ENCODE measurements around the gene MVB12B.
"Not testable (repeated sequence)": the region's sequence is repeated elsewhere in the genome, so short reads cannot be mapped to it uniquely, and the experiment has no call there.

Gene MVB12B, protein sequence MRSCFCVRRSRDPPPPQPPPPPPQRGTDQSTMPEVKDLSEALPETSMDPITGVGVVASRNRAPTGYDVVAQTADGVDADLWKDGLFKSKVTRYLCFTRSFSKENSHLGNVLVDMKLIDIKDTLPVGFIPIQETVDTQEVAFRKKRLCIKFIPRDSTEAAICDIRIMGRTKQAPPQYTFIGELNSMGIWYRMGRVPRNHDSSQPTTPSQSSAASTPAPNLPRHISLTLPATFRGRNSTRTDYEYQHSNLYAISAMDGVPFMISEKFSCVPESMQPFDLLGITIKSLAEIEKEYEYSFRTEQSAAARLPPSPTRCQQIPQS

DNA sequence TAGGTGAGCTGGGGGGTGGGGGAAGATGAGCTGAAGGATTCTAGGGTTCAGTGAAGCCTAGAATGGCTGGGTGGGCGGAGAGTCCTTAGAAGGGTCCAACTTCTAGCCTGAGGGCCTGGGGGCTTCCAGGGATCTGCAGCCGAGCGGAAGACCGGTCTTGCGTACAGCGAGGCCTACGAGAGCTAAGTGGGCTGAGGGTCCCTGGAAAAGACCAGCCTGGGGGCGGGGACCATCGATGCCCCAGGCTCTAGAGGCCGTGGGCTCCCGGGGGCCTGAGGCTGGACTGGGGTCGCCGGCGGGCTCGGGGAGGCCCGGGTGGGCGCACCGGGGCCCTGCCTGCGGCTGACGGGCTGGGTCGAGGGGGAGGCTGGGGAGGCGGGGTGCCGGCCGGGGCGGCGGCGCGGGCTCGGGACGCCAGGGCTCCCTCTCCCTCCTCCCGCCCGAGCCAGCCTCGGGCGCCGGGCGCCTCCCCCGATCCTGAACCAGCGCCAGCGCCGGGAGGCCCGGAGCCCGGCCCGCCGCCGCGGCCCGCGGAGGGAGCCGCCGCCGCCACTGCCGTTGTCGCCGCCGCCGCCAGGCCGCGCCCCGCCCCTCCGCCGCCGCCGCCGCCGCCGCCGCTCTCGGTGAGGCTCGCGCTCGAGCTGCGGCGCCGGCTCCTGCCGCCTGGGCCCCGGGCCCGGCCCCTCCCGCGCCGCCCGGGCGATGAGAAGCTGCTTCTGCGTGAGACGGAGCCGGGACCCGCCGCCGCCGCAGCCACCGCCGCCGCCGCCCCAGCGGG, at the start of gene MVB12B:
Gene MVB12B, plus strand, starts transcription at position 602 of the 778 bp plus-strand sequence. Its CDS starts 101 bp downstream, at position 703.
- DNase-seq (ENCODE audit: low read depth): peak; percentile 37

DNA sequence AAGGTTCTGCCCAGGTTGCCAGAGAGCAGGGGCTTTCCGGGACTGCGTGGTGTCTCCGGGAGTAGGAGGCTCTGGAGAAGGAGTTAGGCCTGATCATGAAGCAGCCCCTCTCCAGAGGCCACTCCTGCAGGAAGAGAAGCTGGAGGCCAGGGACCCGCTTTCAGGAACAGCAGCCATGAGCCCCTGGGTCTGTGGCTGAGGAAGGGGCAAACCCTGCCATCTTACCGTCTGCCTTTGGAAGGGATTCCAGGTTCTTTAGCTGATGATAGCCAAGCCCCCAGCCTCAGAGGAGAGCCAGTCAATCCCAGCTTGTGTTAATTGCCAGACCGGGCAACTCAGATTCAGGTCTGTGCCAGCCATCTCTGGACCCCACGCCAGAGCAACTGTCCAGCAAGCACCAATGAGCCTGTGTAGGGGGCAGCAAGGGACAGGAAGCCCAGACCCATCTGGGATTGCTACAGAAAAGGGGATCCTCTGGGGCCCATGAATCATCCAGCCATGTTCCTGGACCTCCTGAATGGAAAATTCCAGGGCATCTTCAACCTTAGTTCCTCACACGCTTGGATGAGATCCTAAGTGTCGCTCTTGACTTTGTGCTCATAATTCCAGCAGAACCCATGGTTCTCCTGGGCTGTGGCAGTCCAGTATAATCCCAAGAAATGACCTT, 42.7 kb upstream of the MVB12B start:
- DNase-seq (ENCODE audit: low read depth): no peak

DNA sequence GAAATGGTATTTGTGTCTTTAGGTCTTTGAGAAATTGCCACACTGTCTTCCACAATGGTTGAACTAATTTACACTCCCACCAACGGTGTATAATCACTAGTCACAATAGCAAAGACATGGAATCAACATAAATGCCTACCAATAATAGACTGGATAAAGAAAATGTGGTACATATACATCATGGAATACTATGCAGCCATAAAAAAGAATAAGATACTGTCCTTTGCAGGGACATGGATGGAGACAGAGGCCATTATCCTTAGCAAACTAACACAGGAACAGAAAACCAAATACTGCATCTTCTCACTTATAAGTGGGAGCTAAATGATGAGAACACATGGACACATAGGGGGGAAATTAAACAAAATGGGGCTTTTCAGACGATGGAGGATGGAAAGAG, 41.0 kb upstream of the MVB12B start:
- DNase-seq (ENCODE audit: low read depth): not testable (repeated sequence)

DNA sequence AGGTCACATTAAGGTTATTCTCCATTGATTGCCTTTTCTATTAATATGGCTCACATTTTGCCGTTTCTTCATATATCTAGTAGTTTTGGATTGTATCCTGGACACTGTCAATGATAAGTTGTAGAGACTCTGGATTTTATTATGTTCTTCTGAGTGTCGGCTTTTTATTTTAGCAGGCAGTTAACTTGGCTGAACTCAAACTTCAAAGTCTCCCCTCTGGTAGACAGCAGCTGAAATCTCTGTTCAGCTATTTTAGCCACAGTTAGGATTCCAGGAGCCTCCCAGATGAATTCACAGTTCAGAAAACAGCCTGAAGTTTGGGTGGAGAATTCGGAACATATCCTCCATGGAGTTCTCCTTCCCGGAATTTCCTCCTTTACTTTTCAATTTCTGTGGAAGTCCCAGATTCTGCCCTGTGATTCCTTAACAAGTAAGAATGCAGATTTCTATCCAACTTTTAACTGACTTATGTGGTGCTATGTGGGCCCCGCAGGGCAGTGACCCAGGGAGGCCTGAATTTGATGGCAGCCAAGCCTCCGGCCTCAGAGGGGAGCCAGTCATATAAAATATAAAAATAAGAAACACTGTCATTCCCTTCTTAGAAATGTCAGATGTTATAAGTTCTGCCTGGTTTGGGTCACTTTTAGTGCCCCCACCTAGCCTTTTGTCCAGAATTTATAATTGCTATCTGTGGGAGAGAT, 39.3 kb upstream of the MVB12B start:
- DNase-seq (ENCODE audit: low read depth): no peak

DNA sequence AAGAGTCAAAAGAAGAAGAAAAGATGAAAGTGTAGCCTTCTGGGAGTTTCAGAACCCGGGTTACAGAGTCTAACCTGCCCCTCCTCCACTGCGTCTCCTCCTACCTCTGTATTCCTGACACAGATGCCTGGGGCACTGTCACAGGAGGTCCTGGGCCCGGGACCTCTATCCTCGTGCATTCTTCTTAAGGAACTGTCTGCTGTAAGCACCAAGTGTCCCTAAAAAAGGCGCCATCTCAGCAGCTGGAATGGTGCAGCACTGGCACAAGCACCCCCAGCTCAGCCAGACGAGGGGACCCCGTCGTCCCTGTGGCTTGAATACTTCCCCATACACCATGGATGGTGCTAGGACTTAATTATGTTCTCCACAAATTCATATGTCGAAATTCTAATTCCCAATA, 35.8 kb upstream of the MVB12B start:
- DNase-seq (ENCODE audit: low read depth): no peak

DNA sequence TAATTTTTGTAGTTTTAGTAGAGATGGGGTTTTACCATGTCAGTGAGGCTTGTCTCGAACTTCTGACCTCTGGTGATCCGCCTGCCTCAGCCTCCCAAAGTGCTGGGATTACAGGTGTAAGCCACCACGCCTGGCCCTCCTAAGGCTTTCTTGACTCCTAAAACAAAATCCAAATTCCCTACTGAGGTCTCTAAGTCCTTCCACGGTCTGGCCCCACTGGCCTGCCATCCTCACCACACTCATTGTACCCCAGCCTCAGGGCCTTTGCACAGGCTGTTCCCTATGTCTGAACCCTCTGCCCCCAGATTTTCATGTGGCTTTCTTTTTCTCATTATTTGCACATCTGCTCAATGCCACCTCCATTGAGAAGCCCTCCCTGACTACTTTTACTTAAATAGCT, 34.7 kb upstream of the MVB12B start:
- no peak for DNase-seq (ENCODE audit: low read depth)

DNA sequence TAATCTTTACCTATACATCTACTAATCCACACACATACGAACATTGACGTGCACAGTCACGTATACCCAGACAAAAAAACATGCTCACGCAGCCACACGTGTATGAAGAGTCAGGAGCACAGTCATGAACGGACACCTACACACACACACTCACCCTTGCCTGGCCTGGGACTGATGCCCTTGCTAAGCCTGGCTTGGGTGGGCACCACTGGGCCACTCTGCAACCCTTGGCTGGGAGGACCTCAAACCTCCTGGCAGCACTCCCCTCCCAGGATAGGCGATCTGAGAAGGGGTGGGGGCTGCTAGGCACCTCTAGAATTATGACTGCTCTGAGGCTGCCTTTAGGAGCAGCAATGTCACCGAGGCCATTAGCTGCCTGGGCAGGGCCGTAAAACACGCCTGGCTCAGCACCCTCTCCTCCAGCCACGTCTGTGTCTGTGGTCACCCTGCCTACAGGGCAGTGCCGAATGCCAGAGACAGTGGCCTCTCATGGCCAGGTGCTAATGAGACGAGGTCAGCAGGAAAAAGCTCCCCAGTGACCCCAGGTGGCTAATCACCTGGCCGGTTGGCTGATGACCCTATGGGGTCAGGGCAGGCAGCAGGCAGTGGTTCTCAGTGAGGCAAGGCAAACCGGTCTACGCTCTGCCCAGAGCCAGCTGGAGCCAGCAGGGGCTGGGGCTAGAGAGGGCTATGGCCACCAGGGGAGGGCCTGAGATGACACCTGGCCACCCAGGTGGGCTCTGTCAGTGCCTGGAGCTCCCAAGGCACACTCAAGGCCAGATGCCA, 33.7 kb upstream of the MVB12B start:
- DNase-seq (ENCODE audit: low read depth): no peak

DNA sequence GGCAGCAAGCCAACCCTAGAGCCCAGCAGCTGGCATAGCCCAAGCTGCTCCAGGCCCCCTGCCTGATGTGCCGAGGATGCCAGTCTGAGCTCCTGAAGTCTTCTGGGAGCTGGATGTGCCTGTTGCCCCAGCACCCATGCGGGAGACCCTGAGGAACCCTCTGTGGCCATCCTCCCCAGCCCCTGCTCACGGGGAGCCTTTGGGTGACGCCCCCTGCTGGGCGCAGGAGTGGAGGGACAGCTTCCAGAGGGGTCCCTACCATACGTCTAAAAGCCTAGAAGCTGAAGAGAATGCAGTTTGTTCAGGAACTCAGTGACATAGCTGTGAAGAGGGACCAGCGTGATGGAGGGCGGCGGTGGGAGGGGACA, 33.1 kb upstream of the MVB12B start:
- no peak for DNase-seq (ENCODE audit: low read depth)

DNA sequence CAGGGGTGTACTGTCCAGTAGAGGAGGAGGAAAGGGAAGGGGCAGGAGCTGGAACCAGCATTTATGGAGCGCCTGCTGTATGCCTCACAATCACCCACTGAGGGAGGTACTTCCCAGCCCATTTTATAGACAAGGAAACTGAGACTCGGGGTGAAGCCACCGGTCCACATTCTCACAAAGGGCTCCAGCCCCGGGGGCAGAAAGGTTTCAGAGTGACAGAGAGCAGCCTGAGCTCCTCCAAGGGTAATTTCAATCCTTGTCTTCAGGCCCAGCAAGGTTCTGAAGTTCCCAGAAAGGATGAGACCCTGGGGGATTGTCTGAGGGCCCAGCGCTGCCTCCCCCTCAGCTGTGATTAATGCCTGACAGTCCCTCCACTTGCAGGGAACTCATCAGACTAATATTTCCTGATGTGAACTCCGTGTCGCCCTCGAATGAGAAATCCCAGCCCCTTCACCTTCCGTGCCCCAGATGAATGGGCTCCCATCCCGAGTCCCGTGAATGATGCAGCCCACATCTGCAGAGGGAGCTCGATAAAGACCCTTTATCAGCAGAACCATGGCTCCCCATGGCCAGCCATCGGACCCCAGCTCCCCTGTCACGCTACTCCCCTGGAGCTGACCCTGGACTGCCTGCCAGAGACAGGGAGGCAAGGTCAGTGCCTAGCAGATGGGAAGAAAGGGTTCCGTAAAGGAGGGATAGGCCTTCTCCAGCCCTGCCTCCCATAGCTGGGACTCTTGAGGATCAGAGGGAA, 32.1 kb upstream of the MVB12B start:
- no peak for DNase-seq (ENCODE audit: low read depth)

DNA sequence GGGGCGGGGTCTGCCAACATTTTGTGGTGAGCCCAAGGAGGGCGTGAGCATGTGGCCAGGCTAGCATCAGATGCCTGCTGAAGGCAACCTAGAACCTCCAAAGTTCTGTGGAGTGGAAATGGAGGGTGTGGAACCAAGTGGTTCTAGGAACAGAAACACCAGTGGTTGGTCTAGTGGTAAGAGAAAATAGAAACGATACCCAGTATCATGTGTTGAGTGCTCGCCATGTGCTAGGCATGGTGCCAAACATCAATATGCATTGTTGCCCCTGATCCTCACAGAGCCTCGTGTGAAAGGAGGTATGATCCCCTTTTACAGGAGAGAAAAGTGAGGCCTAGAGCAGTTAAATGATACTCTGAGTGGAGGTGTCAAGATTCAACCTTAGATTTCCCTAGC, 31.5 kb upstream of the MVB12B start:
- no peak for DNase-seq (ENCODE audit: low read depth)

DNA sequence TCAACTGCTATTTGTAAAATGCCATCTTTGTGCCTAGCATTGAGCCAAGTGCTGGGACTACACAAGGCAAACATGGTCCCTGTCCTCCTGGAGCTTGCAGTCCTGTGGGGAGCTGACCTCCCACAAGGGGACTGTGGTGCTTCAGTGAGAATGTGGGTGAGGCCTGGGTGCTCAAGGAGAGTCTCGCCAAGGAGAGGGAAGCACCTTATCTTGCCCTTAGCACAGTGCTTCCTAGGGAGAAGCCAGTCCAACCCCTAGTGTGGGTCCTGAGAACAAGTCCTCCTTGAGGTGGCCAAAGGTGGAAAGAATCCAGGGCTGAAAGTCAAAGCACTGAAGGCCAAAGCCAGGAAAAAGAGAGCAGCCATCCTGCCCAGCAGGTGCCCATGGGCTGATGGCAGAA, 31.1 kb upstream of the MVB12B start:
- DNase-seq (ENCODE audit: low read depth): no peak

DNA sequence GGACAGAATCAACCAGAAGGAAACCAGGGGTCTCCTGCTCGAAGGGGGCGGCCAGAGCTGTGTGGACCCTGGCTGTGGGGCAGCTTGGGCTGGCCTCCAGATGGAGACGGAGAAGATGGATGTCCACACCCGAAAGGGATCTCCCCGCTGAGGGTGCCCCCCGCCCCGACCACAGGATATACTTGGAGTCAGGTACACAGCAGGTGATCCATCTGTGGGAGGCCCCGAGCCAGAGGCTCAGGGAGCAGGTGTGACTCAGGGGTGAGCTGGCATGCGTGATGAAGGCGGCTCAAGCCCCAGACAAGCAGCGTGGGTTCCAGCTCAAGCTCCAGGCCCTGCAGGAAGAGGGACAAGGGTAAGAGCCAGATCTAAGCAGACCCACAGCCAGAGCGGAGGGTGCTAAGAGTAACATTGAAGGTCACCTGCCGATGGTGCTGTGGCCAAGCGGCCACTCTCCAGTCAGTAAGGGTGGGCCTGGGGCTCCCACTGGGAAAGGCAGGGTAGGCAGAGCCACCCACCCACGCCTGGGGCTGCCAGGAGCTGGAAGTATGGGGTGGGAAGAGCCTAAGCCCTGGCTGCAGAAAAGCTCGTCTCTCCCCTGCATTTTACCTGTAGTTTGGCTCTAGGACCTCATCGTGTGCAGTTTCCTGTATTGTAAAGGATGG, 30.6 kb upstream of the MVB12B start:
- no peak for DNase-seq (ENCODE audit: low read depth)

DNA sequence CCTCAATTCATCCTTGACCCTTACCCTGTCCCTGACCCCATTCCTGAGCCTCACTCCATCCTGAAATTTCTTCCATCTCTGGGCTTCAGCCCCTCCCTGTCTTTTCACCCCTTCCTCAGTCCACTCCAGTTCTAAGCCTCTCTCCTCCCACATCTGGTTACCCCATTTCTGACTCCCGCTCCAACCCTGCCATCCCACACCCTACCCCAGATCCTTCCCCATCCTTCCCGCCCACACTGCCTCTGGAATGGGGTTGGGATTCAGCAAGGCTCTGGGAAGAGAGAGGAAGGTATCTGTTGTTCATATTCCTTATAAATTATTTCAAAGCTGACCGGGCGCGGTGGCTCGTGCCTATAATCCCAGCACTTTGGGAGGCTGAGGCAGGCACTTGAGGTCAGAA, 29.9 kb upstream of the MVB12B start:
- DNase-seq (ENCODE audit: low read depth): no peak

DNA sequence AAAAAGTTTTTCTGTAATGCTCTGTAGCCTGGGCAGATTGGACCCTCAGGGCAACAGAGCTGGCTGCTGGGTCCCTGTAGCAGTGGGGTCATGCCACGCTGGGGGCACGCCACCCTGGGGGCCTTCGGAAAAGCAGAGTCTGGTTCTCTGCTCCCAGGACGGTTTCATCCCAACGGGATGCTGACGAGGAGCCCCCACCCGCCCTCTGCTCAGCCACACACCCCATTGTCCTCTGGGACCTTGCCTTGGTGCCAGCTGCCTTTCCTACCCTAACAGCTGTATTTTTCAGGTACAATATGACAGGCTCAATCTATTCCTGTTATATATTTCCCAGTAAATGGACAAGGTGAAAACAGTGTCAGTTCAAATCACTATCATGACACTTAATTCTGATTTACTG, 29.0 kb upstream of the MVB12B start:
- no peak for DNase-seq (ENCODE audit: low read depth)

DNA sequence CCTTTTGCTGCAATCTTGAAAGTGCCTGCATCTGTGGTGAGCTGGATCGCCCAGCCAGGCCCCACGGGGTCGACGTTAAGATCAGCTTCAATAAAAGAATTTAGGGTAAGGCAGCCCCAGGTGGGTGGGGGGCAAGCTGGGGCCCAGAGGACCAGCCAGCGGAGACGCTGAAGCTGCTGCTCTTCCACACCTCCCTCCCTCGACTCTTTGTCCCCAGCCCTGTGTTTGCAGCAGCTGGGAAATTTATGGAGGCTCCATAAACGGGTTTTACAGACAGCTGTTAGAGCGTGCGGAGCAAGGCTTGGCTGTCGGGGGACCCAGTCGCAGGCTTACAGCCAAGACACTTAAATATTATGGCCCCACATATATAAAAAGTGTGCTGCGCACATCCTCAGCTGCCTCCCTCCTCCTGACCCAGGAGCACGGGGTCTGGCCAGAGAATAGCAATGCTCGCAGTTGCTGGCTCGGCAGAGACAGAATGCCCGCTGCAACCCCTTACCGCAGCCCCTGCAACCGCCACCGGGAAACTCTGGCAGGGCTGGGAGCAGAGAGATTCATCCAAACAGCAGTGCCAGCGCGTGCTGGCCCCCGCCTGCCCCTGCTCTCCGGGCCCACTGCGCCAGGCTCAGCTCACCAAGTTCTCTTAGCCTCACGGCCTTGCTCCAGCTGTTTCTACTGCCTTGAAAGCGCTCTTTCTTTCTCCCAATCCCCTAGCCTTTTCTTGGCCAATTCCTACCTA, 28.4 kb upstream of the MVB12B start:
- no peak for DNase-seq (ENCODE audit: low read depth)

DNA sequence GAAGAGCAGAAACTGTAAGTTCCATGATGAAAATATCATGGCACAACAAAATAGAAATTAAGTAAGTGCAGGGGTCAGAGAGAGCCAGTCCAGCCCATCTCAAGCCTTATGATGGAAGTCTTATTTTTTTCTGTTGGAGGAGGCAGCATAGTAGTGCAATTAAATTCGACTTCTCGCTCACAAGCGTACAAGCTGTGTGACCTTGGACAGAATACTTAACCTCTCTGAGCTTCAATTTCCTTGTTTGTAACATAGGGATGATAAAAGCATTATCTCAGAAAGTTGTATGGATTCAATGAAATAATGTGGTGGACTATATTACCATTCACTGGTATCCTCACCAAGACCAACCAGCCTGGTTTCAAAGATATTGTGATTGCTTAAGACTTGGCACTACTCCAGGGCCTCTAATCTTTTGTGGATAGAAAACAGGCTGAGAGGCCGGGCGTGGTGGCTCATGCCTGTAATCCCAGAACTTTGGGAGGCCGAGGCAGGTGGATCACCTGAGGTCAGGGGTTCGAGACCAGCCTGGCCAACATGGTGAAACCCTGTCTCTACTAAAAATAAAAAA, 26.8 kb upstream of the MVB12B start:
- no peak for DNase-seq (ENCODE audit: low read depth)

DNA sequence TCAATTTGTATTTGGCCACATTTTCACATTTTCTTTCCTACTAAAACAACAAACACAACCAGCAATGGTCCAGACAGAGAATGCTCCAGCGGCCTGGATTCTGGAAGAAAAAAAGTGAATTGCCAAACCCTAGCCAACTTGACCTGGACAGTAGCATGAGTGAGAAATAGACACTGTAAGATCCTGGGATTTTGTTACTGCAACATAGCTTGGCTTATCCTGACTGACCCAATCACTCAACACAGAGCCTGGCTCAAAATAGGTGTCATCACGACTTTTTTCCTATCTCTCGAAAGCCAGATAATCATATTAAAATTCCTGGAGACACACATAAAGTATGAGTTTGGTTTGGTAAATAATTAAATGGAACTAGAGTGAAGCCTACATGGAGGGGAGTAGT, 25.4 kb upstream of the MVB12B start:
- no peak for DNase-seq (ENCODE audit: low read depth)

DNA sequence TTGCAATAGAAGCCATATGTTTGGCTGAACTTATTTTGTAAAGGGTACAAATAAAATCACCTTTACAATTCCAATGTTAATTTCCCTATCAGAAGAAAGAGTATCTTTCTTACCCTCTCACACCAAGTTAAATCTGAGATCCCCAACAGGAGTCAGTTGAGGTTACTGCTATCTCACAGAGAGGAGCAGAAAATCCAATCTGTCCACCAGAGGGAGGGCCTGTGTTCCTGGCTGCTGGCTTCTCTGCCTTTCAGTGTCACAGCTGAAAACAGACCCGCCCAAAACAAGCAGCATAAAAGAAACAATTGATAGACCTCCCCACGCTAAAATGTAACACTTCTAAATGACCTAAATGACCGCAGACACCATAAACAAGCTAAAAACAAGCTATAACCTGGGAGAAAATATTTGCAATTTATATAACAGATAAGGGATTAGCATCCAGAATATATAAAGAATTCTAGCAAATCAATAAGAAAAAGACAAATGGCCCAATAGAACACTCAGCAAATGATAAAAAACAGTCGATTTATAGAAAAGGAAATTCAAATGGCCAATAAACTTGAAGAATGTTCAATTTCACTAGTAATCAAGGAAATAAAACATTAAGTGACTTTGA, 24.5 kb upstream of the MVB12B start:
- DNase-seq (ENCODE audit: low read depth): peak; percentile 16

DNA sequence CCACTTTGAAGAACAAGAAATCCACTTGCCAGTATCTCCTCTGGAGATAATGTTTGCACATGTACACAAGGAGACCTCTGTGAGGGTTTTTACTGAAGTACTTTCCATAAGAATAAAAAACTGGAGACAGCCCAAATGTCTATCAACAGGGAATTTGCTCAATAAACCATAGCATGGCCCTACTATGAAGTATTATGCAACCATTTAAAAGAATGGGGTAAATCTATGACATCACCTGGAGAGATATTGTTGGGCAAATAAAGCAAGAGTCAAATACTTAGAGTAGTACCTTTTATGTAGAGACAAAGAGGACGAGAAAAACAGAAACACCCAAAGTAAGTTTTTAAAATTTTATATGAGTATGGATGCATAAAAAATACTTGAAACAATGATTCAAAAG, 23.9 kb upstream of the MVB12B start:
- no peak for DNase-seq (ENCODE audit: low read depth)
